ENCODE data around the gene HRK.

Gene HRK

GRCh38 chr12:116881325-116881876 lies at the start of gene HRK:
Gene HRK, minus strand, starts transcription at chr12:116881441. Its CDS starts 134 bp downstream, at chr12:116881307.
- in situ Hi-C loops (cut with MboI; ENCODE audit: low sequenced_read_pairs) = no loop called here

GRCh38 chr12:116929885-116930284 lies 48.6 kb upstream of the HRK start:
- in situ Hi-C loops (cut with MboI; ENCODE audit: low sequenced_read_pairs) = no loop called here

GRCh38 chr12:116928504-116928903 lies 47.3 kb upstream of the HRK start:
- in situ Hi-C loops (cut with MboI; ENCODE audit: low sequenced_read_pairs) = no loop called here

- in situ Hi-C loops (cut with MboI; ENCODE audit: low sequenced_read_pairs) = no loop called here
These were observed 46.2 kb upstream of the HRK start for GRCh38 chr12:116927244-116927940.

- in situ Hi-C loops (cut with MboI; ENCODE audit: low sequenced_read_pairs) = no loop called here
These were observed 45.3 kb upstream of the HRK start for GRCh38 chr12:116926283-116927243.

GRCh38 chr12:116924558-116925453 lies 43.6 kb upstream of the HRK start:
- in situ Hi-C loops (cut with MboI; ENCODE audit: low sequenced_read_pairs) = no loop called here

- in situ Hi-C loops (cut with MboI; ENCODE audit: low sequenced_read_pairs) = no loop called here
These were observed 41.1 kb upstream of the HRK start for GRCh38 chr12:116922194-116922897.

GRCh38 chr12:116920939-116921338 lies 39.7 kb upstream of the HRK start:
- in situ Hi-C loops (cut with MboI; ENCODE audit: low sequenced_read_pairs) = no loop called here

GRCh38 chr12:116919706-116920485 lies 38.7 kb upstream of the HRK start:
- in situ Hi-C loops (cut with MboI; ENCODE audit: low sequenced_read_pairs) = no loop called here

- in situ Hi-C loops (cut with MboI; ENCODE audit: low sequenced_read_pairs) = no loop called here
These were observed 38.0 kb upstream of the HRK start for GRCh38 chr12:116919247-116919661.

- in situ Hi-C loops (cut with MboI; ENCODE audit: low sequenced_read_pairs) = no loop called here
These were observed 37.2 kb upstream of the HRK start for GRCh38 chr12:116918464-116918863.

GRCh38 chr12:116916714-116917114 lies 35.5 kb upstream of the HRK start:
- in situ Hi-C loops (cut with MboI; ENCODE audit: low sequenced_read_pairs) = no loop called here

GRCh38 chr12:116916122-116916521 lies 34.9 kb upstream of the HRK start:
- in situ Hi-C loops (cut with MboI; ENCODE audit: low sequenced_read_pairs) = no loop called here

- in situ Hi-C loops (cut with MboI; ENCODE audit: low sequenced_read_pairs) = no loop called here
These were observed 34.1 kb upstream of the HRK start for GRCh38 chr12:116915326-116915725.

GRCh38 chr12:116910645-116911451 lies 29.6 kb upstream of the HRK start, which contains the start of gene FBXW8:
Gene FBXW8, plus strand, starts transcription at chr12:116910950. Its CDS starts 88 bp downstream, at chr12:116911038.
- in situ Hi-C loops (cut with MboI; ENCODE audit: low sequenced_read_pairs) = no loop called here

- in situ Hi-C loops (cut with MboI; ENCODE audit: low sequenced_read_pairs) = no loop called here
These were observed 29.0 kb upstream of the HRK start for GRCh38 chr12:116910280-116910644.

GRCh38 chr12:116906285-116906684 lies 25.0 kb upstream of the HRK start:
- in situ Hi-C loops (cut with MboI; ENCODE audit: low sequenced_read_pairs) = no loop called here

- in situ Hi-C loops (cut with MboI; ENCODE audit: low sequenced_read_pairs) = no loop called here
These were observed 22.6 kb upstream of the HRK start for GRCh38 chr12:116903818-116904217.
